GM19455 (cell line): Measurements from ENCODE around the gene CD58.
"Not testable (repeated sequence)": the region's sequence is repeated elsewhere in the genome, so short reads cannot be mapped to it uniquely, and the experiment has no call there.

ENCODE experiments used
- ATAC-seq: cut with Tn5 transposase; IDR thresholded peaks from one replicate; pipeline ENCODE4 v1.9.1; 2021; ENCODE audit not compliant: unreplicated experiment

Gene CD58

DNA sequence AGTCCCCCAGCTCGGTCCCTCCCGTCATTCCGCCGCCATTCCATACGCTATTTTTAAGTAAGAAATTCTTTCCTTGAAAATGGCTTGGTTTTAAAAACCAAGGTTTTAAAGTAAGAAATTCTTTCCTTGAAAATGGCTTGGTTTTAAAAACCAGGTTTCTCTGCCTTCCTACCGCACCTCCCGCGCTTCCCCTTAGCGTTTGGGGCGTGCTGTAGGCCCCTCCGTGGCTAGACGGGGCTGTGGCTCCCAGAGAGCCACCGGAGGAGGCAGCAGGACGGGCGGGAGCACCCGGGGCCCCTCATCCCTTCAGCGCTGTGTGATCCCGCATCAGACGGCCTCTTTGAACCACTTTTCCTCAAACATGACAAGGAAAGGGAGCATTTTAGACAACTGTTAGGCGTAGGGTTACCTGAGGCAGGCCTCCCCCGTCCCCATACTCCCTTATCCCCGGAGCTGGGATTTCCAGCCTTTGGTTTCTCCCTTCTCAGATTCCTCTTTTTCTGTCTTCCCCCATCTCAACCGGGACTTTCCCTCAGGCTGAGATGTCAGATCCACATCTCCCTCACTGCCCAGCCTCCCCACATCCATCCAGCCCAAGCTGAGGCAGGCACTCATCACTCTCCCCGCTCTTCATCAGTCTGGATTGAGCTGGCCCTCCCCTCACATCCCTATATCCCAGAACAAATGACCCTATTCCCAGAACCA is 541 bp upstream of the CD58 start:
- ATAC-seq, result no peak

- ATAC-seq, result no peak
Observed at GRCh38 chr1:116569776-116570357, 959 bp downstream of the CD58 start.

GRCh38 chr1:116569381-116569670 is 1.5 kb downstream of the CD58 start:
- ATAC-seq, result no peak

DNA sequence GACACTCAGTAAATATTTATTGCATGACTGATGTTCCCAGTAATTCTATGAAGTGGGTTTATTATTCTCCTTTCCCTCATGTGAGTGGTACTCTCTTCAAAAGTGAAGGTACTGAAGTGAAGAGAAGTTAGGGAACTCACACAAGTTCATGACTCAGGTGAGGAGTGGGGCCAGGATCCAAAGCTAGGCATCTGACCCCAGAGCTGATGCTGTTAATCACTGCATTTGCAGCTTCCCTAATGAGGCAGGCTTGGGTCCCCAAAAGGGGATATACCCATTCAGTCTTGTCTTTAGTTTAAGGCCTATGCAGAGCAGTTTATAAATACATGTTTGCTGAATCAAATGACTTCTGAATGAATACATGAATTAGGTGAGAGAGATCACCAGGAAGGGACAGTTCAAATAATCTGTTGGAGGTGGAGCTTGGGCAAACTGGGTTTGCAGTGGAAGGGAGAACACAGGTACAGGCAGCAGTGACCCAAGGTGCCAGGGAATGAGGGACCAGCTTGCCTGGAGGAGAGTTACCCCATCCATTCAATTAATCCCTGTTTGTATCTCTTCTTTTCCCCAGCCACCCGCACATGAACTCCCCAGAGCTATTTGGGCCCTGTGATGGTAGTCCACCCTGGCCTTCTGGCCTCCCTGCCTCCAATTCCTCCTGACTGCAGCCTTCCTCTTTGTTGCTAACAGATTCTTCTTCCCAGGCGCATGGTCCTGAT is 2.0 kb downstream of the CD58 start:
- no peak for ATAC-seq

DNA sequence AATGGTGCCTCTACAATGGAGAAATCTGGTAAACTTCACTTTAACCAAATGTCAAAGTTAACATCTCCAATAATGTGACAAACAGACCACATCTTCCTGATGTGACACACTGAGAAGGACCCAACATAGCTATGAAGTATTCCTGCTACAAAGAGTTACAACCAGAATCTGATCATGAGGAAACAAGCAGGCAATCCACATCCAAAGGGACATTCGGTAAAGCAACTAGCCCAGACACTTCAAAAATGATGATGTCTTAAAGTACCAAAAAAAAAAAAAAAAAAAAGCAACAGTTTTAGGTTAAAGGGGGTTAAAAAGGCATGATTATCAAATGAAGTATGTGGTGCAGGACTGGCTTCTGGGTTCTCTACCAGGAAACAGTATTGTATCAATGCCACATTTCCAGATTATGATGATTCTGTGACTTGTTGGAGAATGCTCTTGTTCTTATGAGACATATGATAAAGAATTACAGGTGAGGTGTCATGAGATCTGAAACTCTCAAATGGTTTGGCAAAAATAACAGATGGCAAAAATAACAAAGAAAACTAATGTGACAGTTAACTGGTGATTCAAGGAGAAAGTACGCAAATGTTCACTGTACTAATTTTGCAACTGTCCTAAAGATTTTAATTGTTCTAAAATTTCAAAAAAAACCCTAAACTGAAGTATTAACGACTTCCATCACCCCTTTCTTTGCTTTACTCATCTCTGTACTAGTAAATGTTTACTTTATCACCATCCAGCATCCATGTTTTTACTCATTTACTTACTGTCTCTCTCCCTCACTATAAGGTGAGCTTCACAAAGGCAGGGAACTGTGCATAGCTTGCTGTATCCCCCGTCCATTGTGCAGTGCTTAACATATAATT is 2.8 kb downstream of the CD58 start:
- ATAC-seq, result no peak

GRCh38 chr1:116565222-116565621 is 5.6 kb downstream of the CD58 start:
- no peak for ATAC-seq

DNA sequence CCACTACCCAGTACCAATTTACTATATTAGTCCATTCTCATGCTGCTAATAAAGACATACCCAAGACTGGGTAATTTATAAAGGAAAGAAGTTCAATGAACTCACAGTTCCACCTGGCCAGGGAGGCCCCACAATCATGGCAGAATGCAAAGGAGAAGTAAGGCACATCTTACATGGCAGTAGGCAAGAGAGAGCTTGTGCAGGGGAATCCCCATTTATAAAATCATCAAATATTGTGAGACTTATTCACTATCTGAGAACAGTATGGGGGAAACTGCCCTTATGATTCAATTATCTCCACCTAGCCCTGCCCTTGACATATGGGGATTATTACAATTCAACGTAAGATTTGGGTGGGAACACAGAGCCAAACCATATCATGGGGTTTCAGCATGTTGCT is 6.4 kb downstream of the CD58 start:
- no peak for ATAC-seq

DNA sequence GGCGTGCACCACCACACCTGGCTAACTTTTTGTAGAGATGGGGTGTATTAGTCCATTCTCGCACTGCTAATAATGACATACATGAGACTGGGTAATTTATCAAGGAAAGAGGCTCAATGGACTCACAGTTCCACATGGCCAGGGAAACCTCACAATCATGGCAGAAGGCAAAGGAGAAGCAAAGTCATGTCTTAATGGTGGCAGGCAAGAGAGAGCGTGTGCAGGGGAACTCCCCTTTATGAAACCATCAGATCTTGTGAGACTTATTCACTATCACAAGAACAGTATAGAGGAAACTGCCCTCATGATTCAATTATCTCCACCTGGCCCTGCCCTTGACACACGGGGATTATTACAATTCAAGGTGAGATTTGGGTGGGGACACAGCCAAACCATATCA is 8.4 kb downstream of the CD58 start:
- not testable (repeated sequence) for ATAC-seq

GRCh38 chr1:116561563-116561962 is 9.3 kb downstream of the CD58 start:
- ATAC-seq, result no peak

DNA sequence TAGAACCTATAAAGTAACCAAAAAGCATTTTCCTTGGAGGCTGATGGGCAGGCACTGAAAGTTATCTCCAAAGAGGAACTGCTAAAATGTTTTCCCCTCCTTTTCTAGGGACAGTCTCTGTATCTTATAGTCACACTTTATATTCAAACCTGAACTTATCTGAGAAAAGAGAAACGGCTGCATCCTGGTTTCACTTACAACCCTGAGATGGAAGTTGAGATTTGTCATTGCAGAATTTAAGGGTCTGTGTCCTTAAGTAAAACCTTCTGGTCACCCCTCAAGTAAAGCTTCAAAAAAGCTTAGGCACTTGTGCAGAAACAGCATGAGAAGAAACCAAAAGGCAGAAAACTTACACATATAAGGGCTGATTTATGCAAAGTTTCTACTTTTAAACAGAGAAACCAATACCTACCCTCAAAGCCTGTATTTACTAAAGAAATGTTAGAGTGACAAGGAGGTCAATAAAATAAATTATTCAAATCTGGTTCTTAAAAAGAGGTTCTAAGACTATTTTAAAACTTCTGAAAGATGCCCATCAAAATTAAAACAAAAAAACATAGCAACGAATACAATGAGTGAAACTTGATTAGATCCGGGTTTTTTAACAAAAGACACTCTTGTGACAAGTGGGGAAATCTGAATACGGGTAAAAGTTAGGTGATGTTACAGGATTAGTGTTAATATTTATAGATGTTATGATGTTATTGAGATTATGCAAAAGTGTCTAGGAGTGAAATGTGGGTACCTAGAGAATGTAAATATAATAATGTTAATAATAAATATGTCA is 9.9 kb downstream of the CD58 start:
- no peak for ATAC-seq

DNA sequence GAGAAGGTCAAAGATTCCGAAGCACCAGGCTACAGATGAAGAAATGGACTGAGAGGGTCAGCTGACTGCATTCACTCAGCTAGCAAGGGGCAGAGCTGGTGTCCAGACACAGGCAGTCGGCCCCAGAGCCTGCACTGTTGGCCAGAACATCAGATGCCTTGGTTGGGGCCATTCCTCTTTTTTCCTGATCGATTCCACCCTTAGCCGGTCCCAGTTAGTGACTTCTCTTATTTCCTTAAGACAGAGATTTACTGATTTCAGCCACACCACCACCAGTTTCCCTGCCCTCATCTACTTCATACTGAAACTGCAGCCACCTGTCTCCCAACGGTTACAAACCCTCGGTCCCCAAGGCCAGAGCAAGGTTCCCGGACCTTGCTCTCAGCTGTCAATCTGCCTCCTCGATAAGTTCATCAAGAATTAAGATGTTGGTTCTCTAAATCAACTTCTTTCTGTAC is 11.5 kb downstream of the CD58 start:
- ATAC-seq, result peak; percentile 45

- no peak for ATAC-seq
Observed at GRCh38 chr1:116558571-116558970, 12.3 kb downstream of the CD58 start.

- no peak for ATAC-seq
Observed at GRCh38 chr1:116558140-116558549, 12.7 kb downstream of the CD58 start.

DNA sequence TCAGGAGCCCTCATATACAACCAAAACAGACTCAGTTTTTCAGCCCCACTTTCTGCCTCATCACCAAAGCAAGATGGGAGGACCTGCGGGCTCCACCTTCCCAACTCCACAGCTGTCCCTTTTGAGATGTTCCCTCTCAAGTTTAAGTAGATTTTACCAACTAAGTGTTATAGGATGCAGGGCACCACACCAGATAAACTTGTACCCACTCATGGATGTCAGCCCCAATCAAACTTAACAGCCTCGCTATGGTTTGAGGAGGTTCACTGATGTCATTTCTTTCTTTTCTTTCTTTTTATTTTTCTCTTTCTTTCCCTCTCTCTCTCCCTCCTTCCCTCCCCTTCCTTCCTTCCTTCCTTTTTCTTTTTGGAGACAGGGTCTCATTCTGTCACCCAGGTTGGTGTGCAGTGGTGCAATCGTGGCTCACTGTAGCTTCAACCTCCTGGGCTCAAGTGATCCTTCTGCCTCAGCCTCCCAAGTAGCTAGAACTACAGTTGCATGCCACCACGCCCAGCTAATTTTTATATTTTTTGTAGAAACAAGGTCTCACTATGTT is 13.4 kb downstream of the CD58 start:
- no peak for ATAC-seq

DNA sequence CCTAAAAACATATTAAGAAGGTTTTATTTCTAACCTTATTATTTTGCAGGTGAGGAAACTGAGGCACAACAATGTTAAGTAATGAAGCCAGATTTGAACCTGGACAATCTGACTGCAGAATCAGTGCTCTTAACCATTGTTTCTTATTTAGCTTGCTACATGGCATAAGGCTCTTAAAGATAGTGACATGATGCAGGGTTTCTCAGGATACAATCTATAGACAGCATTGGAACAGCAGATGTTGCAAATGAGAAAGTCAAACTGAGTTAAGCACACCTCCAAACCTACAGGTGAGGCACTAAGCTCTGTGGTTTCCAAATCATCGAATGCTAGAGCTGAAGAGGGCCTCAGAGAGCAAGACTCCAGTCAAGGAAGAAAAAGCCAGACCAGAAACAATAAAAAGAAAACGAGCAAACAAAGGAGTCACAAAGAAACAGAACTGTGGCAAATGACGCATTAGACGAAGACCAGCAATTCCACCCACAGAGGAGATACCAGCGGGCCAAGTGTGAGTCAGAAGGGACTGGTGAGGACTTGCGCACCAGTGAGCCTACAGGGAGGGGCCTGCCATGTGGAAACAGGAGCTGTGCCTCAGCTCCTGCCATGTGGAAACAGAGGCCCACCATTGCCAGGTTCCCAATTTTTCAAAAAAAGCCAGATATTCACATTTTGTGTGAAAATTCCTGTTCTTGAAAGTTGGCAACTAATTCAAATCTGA is 14.4 kb downstream of the CD58 start:
- ATAC-seq, result peak; percentile 58

DNA sequence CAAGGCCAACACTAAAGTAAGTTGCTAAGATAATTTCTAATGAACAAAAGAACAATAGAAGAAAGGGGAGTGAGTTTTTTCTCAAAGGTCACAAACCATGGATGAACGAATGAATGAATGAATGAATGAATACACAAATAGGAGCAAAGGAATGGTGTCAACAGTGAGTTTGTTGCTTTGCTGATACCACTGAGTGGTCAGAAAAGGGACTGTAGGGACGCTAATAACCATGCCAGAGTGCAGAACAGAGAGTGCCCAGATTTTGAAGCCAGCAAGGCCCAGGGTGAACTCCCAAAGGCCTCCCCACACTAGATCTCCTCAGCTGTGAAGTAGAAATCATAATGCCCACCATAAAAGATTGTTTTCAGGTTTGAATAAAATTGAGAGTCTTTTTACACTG is 15.9 kb downstream of the CD58 start:
- no peak for ATAC-seq

DNA sequence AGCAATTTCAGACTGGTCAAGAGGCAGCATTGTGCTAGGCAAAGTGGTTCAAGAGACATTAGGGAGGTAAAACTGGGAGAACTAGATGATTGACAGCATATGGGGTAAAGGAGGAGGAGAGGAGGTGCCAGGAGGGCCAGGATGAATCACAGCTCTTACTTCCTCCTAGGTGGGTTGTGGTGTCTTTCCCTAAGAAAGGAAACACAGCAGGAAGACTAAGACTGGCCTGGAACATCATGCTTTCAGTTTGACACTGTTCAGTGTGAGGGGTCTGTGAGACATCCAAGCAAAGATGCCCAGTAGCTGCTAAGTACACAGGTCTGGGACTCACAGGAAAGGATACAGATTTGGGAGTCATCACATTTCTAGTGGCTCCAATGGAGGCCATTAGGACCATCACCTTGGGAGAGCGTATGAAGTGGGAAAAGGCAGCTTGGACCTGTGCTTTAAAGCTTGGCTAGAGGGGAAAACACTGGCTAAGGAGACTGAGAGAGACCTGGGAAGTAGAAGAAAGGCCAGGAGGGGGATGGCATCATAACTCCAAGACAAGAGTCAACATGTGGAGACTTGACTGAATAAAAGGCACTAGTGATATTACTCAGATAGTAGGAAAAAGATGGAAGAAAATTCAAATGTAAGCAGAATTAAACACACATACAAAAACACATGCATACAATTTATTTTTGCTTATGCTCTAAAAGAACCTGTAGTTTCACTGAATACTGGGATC is 17.3 kb downstream of the CD58 start:
- no peak for ATAC-seq

DNA sequence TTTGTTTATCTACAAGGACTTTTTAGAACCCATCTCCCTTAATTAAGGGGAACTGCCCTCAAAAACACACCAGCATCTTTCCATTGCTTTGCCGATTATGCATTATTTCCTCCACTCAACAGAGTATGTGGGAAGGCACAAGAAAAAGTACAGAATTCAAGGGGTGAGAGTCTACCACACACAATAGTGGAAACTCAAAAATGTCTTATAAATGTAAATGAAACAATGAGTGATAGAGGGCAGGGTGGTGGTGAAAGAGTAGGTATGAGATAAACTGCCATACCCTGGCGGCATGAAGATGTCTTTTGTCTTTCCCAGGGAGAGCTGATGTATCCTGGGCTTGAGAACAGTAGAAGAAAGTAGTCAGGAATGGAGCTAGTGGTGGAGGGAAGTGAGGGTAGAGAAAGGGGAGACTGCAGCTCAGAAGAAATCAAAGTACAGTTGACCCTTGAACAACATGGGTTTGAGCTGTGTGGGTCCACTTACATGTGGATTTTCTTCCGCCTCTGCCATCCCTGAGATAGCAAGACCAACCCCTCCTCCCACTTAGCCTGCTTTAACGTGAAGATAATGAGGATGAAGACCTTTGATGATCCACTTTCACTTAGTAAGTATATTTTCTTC is 24.4 kb downstream of the CD58 start:
- no peak for ATAC-seq

GRCh38 chr1:116545359-116545705 is 25.5 kb downstream of the CD58 start:
- no peak for ATAC-seq
